Inflammatory macrophage (primary cell): ENCODE measurements around the gene GPR34.

Experiments
- DNase-seq, 2 donors: peaks; one replicate each; pipeline ENCODE4 v3.0.0-alpha.2; 2020 to 2022

GPR34 gene

GRCh38 chrX:41734530-41734929, 45.8 kb downstream of the GPR34 start:
- peak; percentile 22 to 26 for DNase-seq

- no peak for DNase-seq
Measured at GRCh38 chrX:41737065-41737464, 48.3 kb downstream of the GPR34 start.

- DNase-seq: no peak
Measured at GRCh38 chrX:41739871-41740270, 51.1 kb downstream of the GPR34 start.
